HG03521 (cell line): ENCODE data around the gene RASGRP2.

Experiments
- ATAC-seq: cut with Tn5 transposase; IDR thresholded peaks from one replicate; pipeline ENCODE4 v1.9.1; 2021; ENCODE audit warnings: mild to moderate bottlenecking, moderate library complexity; ENCODE audit not compliant: unreplicated experiment

The RASGRP2 gene

GRCh38 chr11:64771861-64772260, 27.9 kb upstream of the RASGRP2 start:
- no peak for ATAC-seq

- no peak for ATAC-seq
Measured at GRCh38 chr11:64770120-64770519, 26.2 kb upstream of the RASGRP2 start.

GRCh38 chr11:64769283-64769682, 25.3 kb upstream of the RASGRP2 start:
- ATAC-seq = no peak

- no peak for ATAC-seq
Measured at GRCh38 chr11:64768300-64768694, 24.4 kb upstream of the RASGRP2 start.

GRCh38 chr11:64767344-64768299, 23.7 kb upstream of the RASGRP2 start:
- no peak for ATAC-seq

GRCh38 chr11:64766881-64767280, 22.9 kb upstream of the RASGRP2 start:
- no peak for ATAC-seq

GRCh38 chr11:64765851-64766665, 22.1 kb upstream of the RASGRP2 start:
- ATAC-seq = no peak

GRCh38 chr11:64765291-64765850, 21.4 kb upstream of the RASGRP2 start:
- no peak for ATAC-seq

- no peak for ATAC-seq
Measured at GRCh38 chr11:64764753-64765152, 20.8 kb upstream of the RASGRP2 start.

GRCh38 chr11:64764040-64764611, 20.2 kb upstream of the RASGRP2 start:
- ATAC-seq = no peak

GRCh38 chr11:64763526-64764039, 19.6 kb upstream of the RASGRP2 start:
- ATAC-seq = no peak

- ATAC-seq = no peak
Measured at GRCh38 chr11:64762674-64763525, 19.0 kb upstream of the RASGRP2 start.

GRCh38 chr11:64762277-64762673, 18.3 kb upstream of the RASGRP2 start:
- ATAC-seq = no peak

- ATAC-seq = no peak
Measured at GRCh38 chr11:64760759-64761420, 16.9 kb upstream of the RASGRP2 start.

GRCh38 chr11:64759722-64760719, 16.1 kb upstream of the RASGRP2 start, which contains the start of gene PYGM:
PYGM (minus strand) TSS chr11:64759974; CDS start chr11:64759898, 76 bp downstream.
- ATAC-seq = no peak

- ATAC-seq = no peak
Measured at GRCh38 chr11:64759131-64759721, 15.3 kb upstream of the RASGRP2 start.

- no peak for ATAC-seq
Measured at GRCh38 chr11:64758330-64759079, 14.6 kb upstream of the RASGRP2 start.
